HepG2 (cell line): ENCODE data around the gene ATAD3A. TPM values are rescaled to one million over a fixed set of nuclear protein-coding genes. Genes with fewer than 3 reads are reported as not detected.
"Not testable (repeated sequence)": the region's sequence is repeated elsewhere in the genome, so short reads cannot be mapped to it uniquely, and the experiment has no call there.

ENCODE experiments used
- ATAC-seq: fragments of 200-7000 bp; cut with Tn5 transposase; 3 replicates; pipeline ENCODE4 v1.9.1; 2020; ENCODE audit warnings: mild to moderate bottlenecking, moderate library complexity
- BruUV-seq: library from RNA; stranded (reverse); fragments of 400-500 nt; replicated peaks from 2 replicates; lab custom pipeline; 2021; lab: Mats Ljungman, UMichigan
- CTCF ChIA-PET: fragments of 300-600 bp; formaldehyde crosslinking; extraction: SDS; loops from one replicate; lab custom pipeline; 2021; ENCODE audit warnings: low total read pairs, inconsistent platforms, low intra/inter-chr PET ratio; lab: Yijun Ruan, JAX
- POLR2A ChIA-PET: fragments of 350-600 bp; sonication (Branson Sonifier 250); formaldehyde crosslinking; loops from one replicate; lab custom pipeline; 2020; ENCODE audit warnings: antibody characterized with exemption, inconsistent platforms; lab: Yijun Ruan, JAX
- DNase-seq: peaks from one replicate; pipeline ENCODE4 v3.0.0-alpha.2; 2015; ENCODE audit warnings: low spot score
- FAIRE-seq: peaks from 3 replicates; lab custom pipeline; 2011; peaks lifted over from hg19 to GRCh38; lab: Jason Lieb, UNC
- H2AFZ ChIP-seq: one replicate; pipeline ENCODE4 v1.6.1; 2011; ENCODE audit warnings: low read length, inconsistent platforms
- H3K27ac ChIP-seq: fragments of 300-600 bp; 3 replicates; pipeline ENCODE4 v1.8.0; 2011; ENCODE audit warnings: mixed run types, mild to moderate bottlenecking, mixed read lengths, low read length, inconsistent platforms; ENCODE audit not compliant: insufficient read depth; ENCODE audit errors: extremely low read length
- H3K27me3 ChIP-seq, 2 experiments: fragments of 200-600 bp in 1 of 2; 2 replicates in 1 of 2; 3 replicates in 1 of 2; pipeline versions ENCODE4 v1.6.0 to v1.8.0; 2011; ENCODE audit warnings: low read length in 2 of 2, mild to moderate bottlenecking in 2 of 2, moderate library complexity in 2 of 2, inconsistent platforms in 1 of 2; ENCODE audit not compliant: insufficient read depth in 2 of 2, control insufficient read depth in 1 of 2
- H3K36me3 ChIP-seq, 2 experiments: fragments of 200-600 bp in 1 of 2; replicated peaks in 1 of 2; 2 replicates in 1 of 2; 3 replicates in 1 of 2; pipeline versions ENCODE4 v1.5.1 to v1.8.0; 2011; ENCODE audit warnings: low read length in 2 of 2, inconsistent platforms in 1 of 2; ENCODE audit not compliant: insufficient read depth in 2 of 2, control insufficient read depth in 1 of 2
- H3K4me1 ChIP-seq: 2 replicates; pipeline ENCODE4 v1.5.1; 2012; ENCODE audit warnings: low read length, inconsistent platforms; ENCODE audit not compliant: insufficient read depth
- H3K4me2 ChIP-seq: 2 replicates; pipeline ENCODE4 v1.6.0; 2011; ENCODE audit warnings: low read depth, low read length, inconsistent platforms
- H3K4me3 ChIP-seq, 3 experiments: fragments of 200-600 bp in 1 of 3; sonication (generic), shearing (Covaris generic) in 1 of 3; replicated peaks in 1 of 3; 2 replicates each; pipeline ENCODE4 v1.5.1; 2011 to 2016; ENCODE audit warnings: low read length in 3 of 3, inconsistent platforms in 2 of 3, low read depth in 2 of 3, mild to moderate bottlenecking in 2 of 3, control low read depth in 1 of 3, mixed read lengths in 1 of 3; ENCODE audit not compliant: insufficient read depth in 1 of 3
- H3K79me2 ChIP-seq: one replicate; pipeline ENCODE4 v1.6.1; 2011; ENCODE audit warnings: low read length, inconsistent platforms; ENCODE audit not compliant: insufficient read depth
- H3K9ac ChIP-seq: 2 replicates; pipeline ENCODE4 v1.6.0; 2011; ENCODE audit warnings: mild to moderate bottlenecking, low read depth, low read length, inconsistent platforms; ENCODE audit not compliant: insufficient read depth
- H3K9me3 ChIP-seq: 2 replicates; pipeline ENCODE4 v1.5.1; 2012; ENCODE audit warnings: mild to moderate bottlenecking, low read length
- H4K20me1 ChIP-seq: 2 replicates; pipeline ENCODE4 v1.6.0; 2011; ENCODE audit warnings: inconsistent platforms, mild to moderate bottlenecking, low read length, moderate library complexity; ENCODE audit not compliant: insufficient read depth
- CREM ChIP-seq, 2 experiments: sonication (generic) in 1 of 2; formaldehyde crosslinking in 1 of 2; IDR thresholded peaks; 2 replicates each; pipeline versions ENCODE4 v1.4.0 to v1.6.1; 2016 to 2020; ENCODE audit warnings: antibody characterized with exemption in 1 of 2, mild to moderate bottlenecking in 1 of 2, missing genetic modification reagents in 1 of 2
- GABPA ChIP-seq, 2 experiments: IDR thresholded peaks; 2 replicates each; pipeline ENCODE4 v1.6.1; 2011 to 2016; ENCODE audit warnings: low read depth in 2 of 2, low read length in 1 of 2, missing biosample characterization in 1 of 2, missing genetic modification characterization in 1 of 2
- NR2C2 ChIP-seq: sonication (generic); formaldehyde crosslinking; IDR thresholded peaks from 2 replicates; pipeline ENCODE4 v1.4.0; 2020; ENCODE audit warnings: missing genetic modification reagents, mild to moderate bottlenecking, moderate library complexity, borderline replicate concordance
- PHF21A ChIP-seq: sonication (generic); formaldehyde crosslinking; IDR thresholded peaks from 2 replicates; pipeline ENCODE4 v1.5.0; 2020; ENCODE audit warnings: mild to moderate bottlenecking, missing genetic modification reagents
- ZNF605 ChIP-seq: sonication (generic); formaldehyde crosslinking; IDR thresholded peaks from 2 replicates; pipeline ENCODE4 v1.8.0; 2022; ENCODE audit warnings: mild to moderate bottlenecking, missing genetic modification reagents
- WGBS: methylation state at CpG from one replicate; pipeline ENCODE4 v1.1.6; 2017; ENCODE audit warnings: low lambda C conversion rate; 5-methylcytosine and 5-hydroxymethylcytosine counted together
- in situ Hi-C: cut with HindIII; loops from 2 replicates; pipeline ENCODE4 v1.10.0; 2017; ENCODE audit warnings: low pct_unique_long_range_greater_than_20kb; ENCODE audit not compliant: extremely low pct_ligation_motif_present
- intact Hi-C: fragments of 100-400 bp; cut with micrococcal nuclease; formaldehyde crosslinking; loops from one replicate; pipeline ENCODE4 v1.10.0; 2022; ENCODE audit not compliant: unreplicated experiment
- polyA plus RNA-seq, 8 experiments: library from polyadenylated mRNA; depleted of rRNA in 3 of 8; stranded (reverse) in 7 of 8; unstranded in 1 of 8; fragments of >200 nt; fragmentation: Illumina TruSeq in 4 of 8; extraction: Trizol in 4 of 8; gene quantifications; 2 replicates each; pipeline versions ENCODE4 v1.2.1 to v1.2.3, GENCODE V29; 2011 to 2016; ENCODE audit warnings: low read depth in 4 of 8, missing spikeins in 1 of 8, mixed read lengths in 1 of 8; ENCODE audit not compliant: insufficient read depth in 1 of 8
- total RNA-seq, 5 experiments: library from RNA; depleted of rRNA; stranded (reverse); fragments of >200 nt; fragmentation: Illumina TruSeq; extraction: Trizol; gene quantifications; 2 replicates each; pipeline ENCODE4 v1.2.3, GENCODE V29; 2016; ENCODE audit warnings: low read depth in 1 of 5
- TF ChIP-seq, protein P1 (sequence below): IDR thresholded peaks from 2 replicates; pipeline ENCODE4 v1.4.0; 2020; ENCODE audit warnings: mild to moderate bottlenecking, missing genetic modification reagents
- TF ChIP-seq, protein P2 (sequence below): sonication (generic); formaldehyde crosslinking; IDR thresholded peaks from 2 replicates; pipeline ENCODE4 v1.5.0; 2020; ENCODE audit warnings: mild to moderate bottlenecking, missing genetic modification reagents, moderate library complexity
- TF ChIP-seq, protein P3 (sequence below), 2 experiments: sonication (generic) in 1 of 2; formaldehyde crosslinking in 1 of 2; IDR thresholded peaks; 2 replicates each; pipeline versions ENCODE4 v1.5.1 to v1.6.1; 2011 to 2020; ENCODE audit warnings: borderline replicate concordance in 1 of 2, low read depth in 1 of 2, low read length in 1 of 2, mild to moderate bottlenecking in 1 of 2, missing genetic modification reagents in 1 of 2, moderate library complexity in 1 of 2

ATAD3A gene
- total and polyA plus RNA-seq, 2 of the 13 experiments (the other 11 are each of a cell fraction or from before 2014, with no cell fraction given), result 10.6 to 49.0 TPM

DNA sequence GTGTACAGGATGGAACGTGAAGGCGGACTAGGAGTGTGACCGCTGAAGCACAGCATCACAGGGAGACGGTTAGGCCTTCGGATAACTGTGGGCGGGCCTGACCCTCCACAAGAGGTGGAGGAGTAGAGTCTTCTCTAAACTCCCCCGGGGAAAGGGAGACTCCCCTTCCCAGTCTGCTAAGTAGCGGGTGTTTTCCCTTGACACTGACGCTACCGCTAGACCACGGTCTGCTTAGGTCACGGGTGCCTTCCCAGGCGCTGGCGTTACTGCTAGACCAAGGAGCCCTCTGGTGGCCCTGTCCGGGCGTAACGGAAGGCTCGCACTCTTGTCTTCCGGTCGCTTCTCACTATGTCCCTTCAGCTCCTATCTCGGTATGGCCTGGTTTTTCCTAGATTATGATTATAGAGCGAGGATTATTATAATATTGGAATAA, 6.6 kb upstream of the ATAD3A start (continued):
- TF ChIP-seq, protein P1, sequence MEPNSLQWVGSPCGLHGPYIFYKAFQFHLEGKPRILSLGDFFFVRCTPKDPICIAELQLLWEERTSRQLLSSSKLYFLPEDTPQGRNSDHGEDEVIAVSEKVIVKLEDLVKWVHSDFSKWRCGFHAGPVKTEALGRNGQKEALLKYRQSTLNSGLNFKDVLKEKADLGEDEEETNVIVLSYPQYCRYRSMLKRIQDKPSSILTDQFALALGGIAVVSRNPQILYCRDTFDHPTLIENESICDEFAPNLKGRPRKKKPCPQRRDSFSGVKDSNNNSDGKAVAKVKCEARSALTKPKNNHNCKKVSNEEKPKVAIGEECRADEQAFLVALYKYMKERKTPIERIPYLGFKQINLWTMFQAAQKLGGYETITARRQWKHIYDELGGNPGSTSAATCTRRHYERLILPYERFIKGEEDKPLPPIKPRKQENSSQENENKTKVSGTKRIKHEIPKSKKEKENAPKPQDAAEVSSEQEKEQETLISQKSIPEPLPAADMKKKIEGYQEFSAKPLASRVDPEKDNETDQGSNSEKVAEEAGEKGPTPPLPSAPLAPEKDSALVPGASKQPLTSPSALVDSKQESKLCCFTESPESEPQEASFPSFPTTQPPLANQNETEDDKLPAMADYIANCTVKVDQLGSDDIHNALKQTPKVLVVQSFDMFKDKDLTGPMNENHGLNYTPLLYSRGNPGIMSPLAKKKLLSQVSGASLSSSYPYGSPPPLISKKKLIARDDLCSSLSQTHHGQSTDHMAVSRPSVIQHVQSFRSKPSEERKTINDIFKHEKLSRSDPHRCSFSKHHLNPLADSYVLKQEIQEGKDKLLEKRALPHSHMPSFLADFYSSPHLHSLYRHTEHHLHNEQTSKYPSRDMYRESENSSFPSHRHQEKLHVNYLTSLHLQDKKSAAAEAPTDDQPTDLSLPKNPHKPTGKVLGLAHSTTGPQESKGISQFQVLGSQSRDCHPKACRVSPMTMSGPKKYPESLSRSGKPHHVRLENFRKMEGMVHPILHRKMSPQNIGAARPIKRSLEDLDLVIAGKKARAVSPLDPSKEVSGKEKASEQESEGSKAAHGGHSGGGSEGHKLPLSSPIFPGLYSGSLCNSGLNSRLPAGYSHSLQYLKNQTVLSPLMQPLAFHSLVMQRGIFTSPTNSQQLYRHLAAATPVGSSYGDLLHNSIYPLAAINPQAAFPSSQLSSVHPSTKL (CRISPR knock-in tag), result peak; percentile 18; the same call in 1 of the 2 replicates
- TF ChIP-seq CREM (IDR thresholded peaks at IDR 0.05), result 0 out of 2 replicates have a peak, but pooled peaks have one; percentile 12
- TF ChIP-seq CREM (CRISPR knock-in tag; IDR thresholded peaks at IDR 0.05); GABPA (IDR thresholded peaks at IDR 0.05; ENCODE audit: low read depth, low read length): not testable (repeated sequence)
- TF ChIP-seq, protein P2, sequence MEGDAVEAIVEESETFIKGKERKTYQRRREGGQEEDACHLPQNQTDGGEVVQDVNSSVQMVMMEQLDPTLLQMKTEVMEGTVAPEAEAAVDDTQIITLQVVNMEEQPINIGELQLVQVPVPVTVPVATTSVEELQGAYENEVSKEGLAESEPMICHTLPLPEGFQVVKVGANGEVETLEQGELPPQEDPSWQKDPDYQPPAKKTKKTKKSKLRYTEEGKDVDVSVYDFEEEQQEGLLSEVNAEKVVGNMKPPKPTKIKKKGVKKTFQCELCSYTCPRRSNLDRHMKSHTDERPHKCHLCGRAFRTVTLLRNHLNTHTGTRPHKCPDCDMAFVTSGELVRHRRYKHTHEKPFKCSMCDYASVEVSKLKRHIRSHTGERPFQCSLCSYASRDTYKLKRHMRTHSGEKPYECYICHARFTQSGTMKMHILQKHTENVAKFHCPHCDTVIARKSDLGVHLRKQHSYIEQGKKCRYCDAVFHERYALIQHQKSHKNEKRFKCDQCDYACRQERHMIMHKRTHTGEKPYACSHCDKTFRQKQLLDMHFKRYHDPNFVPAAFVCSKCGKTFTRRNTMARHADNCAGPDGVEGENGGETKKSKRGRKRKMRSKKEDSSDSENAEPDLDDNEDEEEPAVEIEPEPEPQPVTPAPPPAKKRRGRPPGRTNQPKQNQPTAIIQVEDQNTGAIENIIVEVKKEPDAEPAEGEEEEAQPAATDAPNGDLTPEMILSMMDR (CRISPR knock-in tag), result peak; percentile 73
- 0 out of 2 replicates have a peak, but pooled peaks have one; percentile 70 for TF ChIP-seq ZNF605 (CRISPR knock-in tag)
- TF ChIP-seq GABPA (CRISPR knock-in tag; IDR thresholded peaks at IDR 0.05; ENCODE audit: low read depth), result peak; percentile 64
- TF ChIP-seq, protein P3, sequence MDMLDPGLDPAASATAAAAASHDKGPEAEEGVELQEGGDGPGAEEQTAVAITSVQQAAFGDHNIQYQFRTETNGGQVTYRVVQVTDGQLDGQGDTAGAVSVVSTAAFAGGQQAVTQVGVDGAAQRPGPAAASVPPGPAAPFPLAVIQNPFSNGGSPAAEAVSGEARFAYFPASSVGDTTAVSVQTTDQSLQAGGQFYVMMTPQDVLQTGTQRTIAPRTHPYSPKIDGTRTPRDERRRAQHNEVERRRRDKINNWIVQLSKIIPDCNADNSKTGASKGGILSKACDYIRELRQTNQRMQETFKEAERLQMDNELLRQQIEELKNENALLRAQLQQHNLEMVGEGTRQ (IDR thresholded peaks at IDR 0.05; ENCODE audit: low read depth, low read length), result not testable (repeated sequence)
- TF ChIP-seq, protein P3 (CRISPR knock-in tag; IDR thresholded peaks at IDR 0.05; ENCODE audit: borderline replicate concordance), result peak; percentile 45; the same call in 1 of the 2 replicates
- TF ChIP-seq NR2C2 (CRISPR knock-in tag), result 0 out of 2 replicates have a peak, but pooled peaks have one; percentile 14
- 0 out of 2 replicates have a peak, but pooled peaks have one; percentile 1 for TF ChIP-seq PHF21A (CRISPR knock-in tag)

DNA sequence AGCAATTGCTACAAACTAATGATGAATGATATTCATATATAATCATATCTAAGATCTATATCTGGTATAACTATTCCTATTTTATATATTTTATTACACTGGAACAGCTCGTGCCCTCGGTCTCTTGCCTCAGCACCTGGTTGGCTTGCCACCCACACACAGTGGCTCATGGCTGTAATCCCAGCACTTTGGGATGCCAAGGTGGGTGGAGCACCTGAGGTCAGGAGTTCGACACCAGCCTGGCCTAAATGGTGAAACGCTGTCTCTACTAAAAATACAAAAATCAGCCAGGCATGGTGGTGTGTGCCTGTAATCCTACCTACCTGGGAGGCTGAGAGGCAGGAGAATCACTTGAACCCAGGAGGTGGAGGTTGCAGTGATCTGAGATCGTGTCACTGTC, 6.2 kb upstream of the ATAD3A start:
- H4K20me1 ChIP-seq, H3K79me2 ChIP-seq, DNase-seq, ATAC-seq, H3K27ac ChIP-seq, H3K27me3 ChIP-seq, CTCF ChIA-PET, FAIRE-seq, intact Hi-C loops, H3K9me3 ChIP-seq, BruUV-seq, in situ Hi-C loops, H2AFZ ChIP-seq, H3K36me3 ChIP-seq: not testable (repeated sequence)
- peaks cover 17% of the 10 kb centered on the region for H3K4me1 ChIP-seq
- WGBS, result 13% methylated on average over 5 of the region's 5 CpGs
- peak overlapping the region; percentile 62 for H3K4me2 ChIP-seq
- peak overlapping the region in 2 of 3 experiments; percentile 19 to 58; a peak in 4 of 6 replicates for H3K4me3 ChIP-seq
- POLR2A ChIA-PET, result interaction anchor here (0.6 to 3.4 kb wide), 12 partner anchors 59 to 106 kb away, joined by 3 to 40 read pairs (median 4); partner anchors contain the start of genes ANKRD65, CCNL2 and MRPL20
- peak overlapping the region; percentile 54 for H3K9ac ChIP-seq
